ENCODE data around the gene LCN12.

Gene LCN12

GRCh38 chr9:136951541-136952320 lies at the start of gene LCN12:
TSS of gene LCN12 (plus strand) at chr9:136952273. CDS start at chr9:136952328, 55 bp downstream.
- no peak for DNase-seq (ENCODE audit: low spot score)

- DNase-seq (ENCODE audit: low spot score), result no peak
These were observed 49.0 kb upstream of the LCN12 start for GRCh38 chr9:136903041-136903554.

- DNase-seq (ENCODE audit: low spot score), result no peak
These were observed 45.8 kb upstream of the LCN12 start for GRCh38 chr9:136906266-136906665.

- no peak for DNase-seq (ENCODE audit: low spot score)
These were observed 44.8 kb upstream of the LCN12 start for GRCh38 chr9:136907011-136907914.

DNA sequence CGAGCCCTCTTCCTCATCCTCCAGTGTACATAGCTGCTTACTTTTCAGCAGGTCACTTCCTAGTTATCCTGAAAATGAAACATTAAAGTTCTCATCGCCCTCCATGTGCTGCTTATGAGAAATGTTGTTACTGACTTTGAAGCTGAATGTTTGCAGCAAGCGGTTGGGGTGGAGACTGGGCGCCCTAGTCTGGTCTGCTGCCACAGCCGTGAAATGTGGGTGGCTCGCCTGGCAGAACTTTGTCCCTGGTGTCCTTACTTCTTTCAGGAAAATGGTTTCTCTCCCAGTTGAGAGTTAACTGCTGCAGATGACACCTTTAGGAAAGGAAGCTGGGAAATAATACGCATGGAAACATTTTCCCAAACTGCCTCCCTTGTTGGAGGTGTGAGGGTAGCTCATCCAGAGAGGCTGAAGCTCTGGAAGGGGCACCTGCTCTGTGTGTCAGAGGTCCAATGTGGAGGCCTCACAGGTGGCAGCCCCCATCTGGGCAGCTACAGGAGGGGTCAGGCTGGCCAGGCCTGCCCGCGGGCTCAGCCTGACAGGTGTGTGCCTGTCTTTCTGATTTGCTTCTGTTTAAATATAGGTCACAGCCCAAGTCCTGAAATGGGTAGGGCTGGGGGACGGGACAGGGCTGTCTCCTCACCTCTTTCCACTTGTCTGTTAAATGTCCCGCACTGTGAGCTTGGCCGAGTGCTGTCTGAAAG lies 41.7 kb upstream of the LCN12 start:
- no peak for DNase-seq (ENCODE audit: low spot score)

- no peak for DNase-seq (ENCODE audit: low spot score)
These were observed 41.2 kb upstream of the LCN12 start for GRCh38 chr9:136910901-136911245.

DNA sequence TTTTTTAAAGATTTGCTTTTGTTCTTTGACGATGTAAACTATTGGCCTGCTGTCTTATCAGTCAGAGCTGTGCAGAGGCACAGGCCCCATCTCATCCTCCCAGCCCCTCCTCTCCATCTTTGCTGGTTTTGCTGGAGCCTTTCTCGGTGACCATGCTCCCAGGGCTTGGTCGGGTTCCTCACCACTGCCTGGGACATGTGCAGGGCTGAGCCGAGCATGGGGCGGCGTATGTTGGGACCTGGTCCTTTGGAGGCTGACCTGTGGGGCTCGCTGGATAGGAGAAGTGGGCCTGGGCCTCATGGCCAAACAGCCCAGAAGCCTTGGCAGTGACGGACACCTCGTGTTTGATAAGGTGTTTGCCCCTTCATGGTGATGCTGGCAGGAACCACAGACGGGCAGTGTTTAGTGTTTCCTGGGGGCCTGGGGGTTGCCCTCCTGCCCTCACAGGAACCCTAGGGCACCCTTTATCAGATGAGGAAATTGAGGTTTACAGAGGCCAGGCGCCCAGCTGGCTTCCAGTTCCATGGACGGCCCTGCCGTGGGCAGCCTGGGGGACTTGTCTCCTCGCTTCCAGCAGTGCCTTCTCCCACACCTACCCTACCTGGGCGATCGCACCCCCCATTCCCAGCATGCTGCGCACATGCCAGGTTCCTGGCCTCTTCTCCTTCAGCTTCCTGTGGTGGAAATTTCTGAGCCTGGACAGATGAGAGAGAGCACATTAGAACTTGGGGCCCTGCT lies 38.2 kb upstream of the LCN12 start:
- no peak for DNase-seq (ENCODE audit: low spot score)

- DNase-seq (ENCODE audit: low spot score), result no peak
These were observed 36.3 kb upstream of the LCN12 start for GRCh38 chr9:136915632-136916329.

DNA sequence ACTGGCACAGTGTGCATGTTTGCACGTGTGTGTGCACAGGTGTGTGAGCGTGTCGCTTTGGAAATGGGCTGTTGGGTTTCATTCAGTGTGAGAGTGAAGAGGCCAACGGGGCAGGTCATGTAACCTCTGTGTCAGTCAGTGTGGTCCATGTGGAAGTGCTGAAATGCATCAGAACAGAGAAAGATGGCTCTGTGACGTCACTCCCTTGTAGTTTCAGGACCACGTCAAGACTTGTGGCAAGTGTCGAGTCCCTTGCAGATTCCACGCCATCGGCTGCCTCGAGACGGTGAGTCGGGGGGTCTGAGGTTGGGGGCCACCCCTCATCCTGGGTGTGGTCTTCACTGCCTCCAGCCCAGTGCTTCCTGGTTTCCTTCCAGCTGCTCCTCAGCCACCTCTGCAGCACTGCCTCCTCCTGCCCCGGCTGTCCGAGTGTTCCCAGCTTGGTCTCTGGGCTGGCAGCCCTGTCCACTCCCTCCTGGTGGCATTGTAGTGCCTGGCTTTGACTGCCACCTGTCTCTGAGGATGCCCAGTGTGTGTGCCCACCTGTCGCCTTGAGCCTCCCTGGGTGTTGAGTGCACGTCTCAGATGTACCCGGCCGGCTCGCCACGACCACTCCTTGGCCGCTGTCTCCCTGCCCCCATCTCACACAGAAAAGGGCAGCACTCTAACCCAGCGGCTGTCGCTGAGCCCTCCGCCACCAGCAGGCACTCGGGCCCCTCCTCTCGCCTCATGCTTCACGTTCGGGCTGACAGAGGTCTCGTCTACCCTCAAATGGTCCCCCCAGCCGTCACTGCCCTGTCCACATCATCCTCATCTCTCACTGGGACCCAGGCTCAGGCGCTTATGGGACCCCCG lies 35.5 kb upstream of the LCN12 start:
- DNase-seq (ENCODE audit: low spot score), result no peak

DNA sequence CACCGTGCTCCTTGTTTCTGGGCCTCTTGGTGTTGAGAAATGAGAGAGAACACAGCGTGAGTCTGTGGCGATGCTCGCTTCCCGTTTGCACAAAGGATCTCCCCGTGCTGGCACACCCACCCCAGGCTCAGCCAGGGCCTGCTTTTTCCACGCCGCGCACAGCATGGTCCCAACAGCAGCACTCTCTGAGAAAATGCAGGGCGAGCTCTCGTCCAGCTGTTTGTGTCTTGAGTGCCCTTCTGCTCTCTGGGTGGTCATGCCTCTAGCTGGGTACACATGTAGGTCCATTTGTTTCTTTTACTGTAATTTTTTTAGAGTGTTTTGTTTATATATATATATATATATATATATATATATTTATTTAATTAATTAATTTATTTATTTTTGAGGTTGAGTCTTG lies 34.2 kb upstream of the LCN12 start:
- DNase-seq (ENCODE audit: low spot score), result no peak

- DNase-seq (ENCODE audit: low spot score), result no peak
These were observed 32.0 kb upstream of the LCN12 start for GRCh38 chr9:136920069-136920468.

DNA sequence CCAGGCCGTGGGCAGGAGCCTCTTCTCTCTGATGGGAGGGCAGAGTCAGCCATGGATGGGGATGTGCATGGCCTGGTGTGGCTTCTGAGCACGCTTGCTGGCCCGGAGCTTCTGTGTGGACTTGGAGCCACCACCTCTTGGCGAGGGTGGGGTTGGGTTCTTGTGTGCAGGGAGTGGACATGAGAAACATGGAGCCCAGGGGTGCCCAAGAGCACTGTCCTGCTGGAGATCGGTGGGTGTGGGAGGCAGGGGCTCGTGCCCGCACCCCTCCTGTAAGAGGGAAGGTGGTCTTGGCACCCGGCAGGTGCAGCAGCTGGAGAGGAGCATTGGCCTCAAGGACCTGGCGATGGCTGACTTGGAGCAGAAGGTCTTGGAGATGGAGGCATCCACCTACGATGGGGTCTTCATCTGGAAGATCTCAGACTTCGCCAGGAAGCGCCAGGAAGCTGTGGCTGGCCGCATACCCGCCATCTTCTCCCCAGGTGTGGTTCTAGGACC lies 31.3 kb upstream of the LCN12 start:
- DNase-seq (ENCODE audit: low spot score), result no peak

- DNase-seq (ENCODE audit: low spot score), result no peak
These were observed 30.8 kb upstream of the LCN12 start for GRCh38 chr9:136921307-136921706.

DNA sequence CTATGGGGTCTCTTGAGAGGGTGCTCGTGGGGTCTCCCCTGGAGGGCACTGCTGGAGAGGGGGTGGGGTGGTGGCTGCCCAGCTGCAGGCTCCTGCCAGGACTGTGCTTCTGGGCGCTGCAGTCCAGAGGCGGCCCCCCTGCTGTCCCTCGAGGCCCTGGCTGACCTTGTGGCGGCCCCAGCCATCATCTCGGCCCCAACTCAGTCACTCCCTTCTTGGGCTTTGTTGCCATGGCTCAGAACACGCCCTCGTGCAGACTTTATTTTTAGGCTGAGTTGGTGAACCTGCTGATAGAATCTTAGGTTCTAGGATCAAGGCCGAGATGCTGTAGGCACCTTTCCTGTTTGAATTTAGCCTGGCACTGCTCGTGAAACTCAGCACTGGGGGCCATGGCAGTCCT lies 30.4 kb upstream of the LCN12 start:
- no peak for DNase-seq (ENCODE audit: low spot score)

DNA sequence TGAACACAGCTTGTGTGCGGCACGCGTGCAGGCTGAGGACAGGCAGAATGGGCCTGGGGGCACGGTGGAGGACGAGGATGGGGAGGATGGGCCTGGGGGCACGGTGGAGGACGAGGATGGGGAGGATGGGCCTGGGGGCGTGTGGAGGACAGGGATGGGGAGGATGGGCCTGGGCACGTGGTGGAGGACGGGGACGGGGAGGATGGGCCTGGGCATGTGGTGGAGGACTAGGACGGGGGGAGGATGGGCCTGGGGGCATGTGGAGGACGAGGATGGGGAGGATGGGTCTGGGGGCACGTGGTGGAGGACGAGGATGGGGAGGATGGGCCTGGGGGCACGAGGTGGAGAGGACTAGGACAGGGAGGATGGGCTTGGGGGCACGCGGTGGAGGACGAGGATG lies 29.5 kb upstream of the LCN12 start:
- DNase-seq (ENCODE audit: low spot score), result no peak

DNA sequence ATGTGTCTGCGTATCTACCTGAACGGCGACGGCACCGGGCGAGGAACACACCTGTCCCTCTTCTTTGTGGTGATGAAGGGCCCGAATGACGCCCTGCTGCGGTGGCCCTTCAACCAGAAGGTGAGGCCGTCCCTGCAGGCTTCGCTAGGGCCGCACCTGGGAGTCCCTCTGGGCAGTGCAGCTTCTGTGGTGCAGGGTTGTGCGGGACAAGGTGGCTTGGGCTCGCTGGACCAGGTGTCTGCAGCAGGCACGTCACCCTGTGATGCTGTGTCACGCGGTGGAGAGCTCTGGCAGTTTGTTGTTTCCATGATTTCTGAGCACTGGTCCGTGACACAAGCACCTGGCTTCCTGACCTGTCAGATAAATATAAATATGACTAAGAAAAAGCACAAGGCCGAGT lies 28.2 kb upstream of the LCN12 start:
- no peak for DNase-seq (ENCODE audit: low spot score)

GRCh38 chr9:136925414-136926153 lies 26.5 kb upstream of the LCN12 start:
- DNase-seq (ENCODE audit: low spot score), result no peak

GRCh38 chr9:136926154-136926704 lies 25.8 kb upstream of the LCN12 start:
- no peak for DNase-seq (ENCODE audit: low spot score)

GRCh38 chr9:136926749-136927148 lies 25.3 kb upstream of the LCN12 start:
- no peak for DNase-seq (ENCODE audit: low spot score)

Data from GM03348 (cell line).